Ovary (tissue), 9 donors: ENCODE measurements around the gene DOCK1. TPM values are rescaled to one million over a fixed set of nuclear protein-coding genes. Genes with fewer than 3 reads are reported as not detected.

Experiments used
- DNase-seq, 5 donors: peaks; one replicate each; pipeline ENCODE4 v3.0.0-alpha.2; 2019 to 2020
- H3K27ac ChIP-seq, 2 donors: fragments of 200-600 bp; one replicate each; pipeline versions ENCODE4 v1.5.1 to v1.8.0; 2019 to 2022
- H3K27me3 ChIP-seq: fragments of 200-600 bp; one replicate; pipeline ENCODE4 v1.8.0; 2022
- H3K36me3 ChIP-seq: fragments of 200-600 bp; sonication (generic); one replicate; pipeline ENCODE4 v1.5.1; 2019
- H3K4me1 ChIP-seq: one replicate; pipeline ENCODE4 v1.8.1; 2013; ENCODE audit warnings: mild to moderate bottlenecking, moderate library complexity; ENCODE audit not compliant: insufficient read depth
- H3K4me3 ChIP-seq: fragments of 200-600 bp; sonication (generic); one replicate; pipeline ENCODE4 v1.5.1; 2017
- H3K9me3 ChIP-seq, 2 donors: fragments of 200-600 bp in 1 of 2; sonication (generic) in 1 of 2; one replicate each; pipeline versions ENCODE4 v1.5.1 to v1.8.1; 2013 to 2019; ENCODE audit warnings: mild to moderate bottlenecking in 1 of 2, moderate library complexity in 1 of 2
- CTCF ChIP-seq, 3 donors: fragments of 450-650 bp in 2 of 3; fragments of 200-600 bp in 1 of 3; IDR thresholded peaks; one replicate each; pipeline versions ENCODE4 v1.5.1 to v1.8.0; 2016 to 2022; ENCODE audit warnings: antibody characterized with exemption in 3 of 3, mild to moderate bottlenecking in 1 of 3
- EP300 ChIP-seq: sonication (generic); formaldehyde crosslinking; IDR thresholded peaks from one replicate; pipeline ENCODE4 v1.6.1; 2017; ENCODE audit warnings: antibody characterized with exemption
- POLR2A ChIP-seq: fragments of 450-650 bp; IDR thresholded peaks from one replicate; pipeline ENCODE4 v1.6.1; 2017; ENCODE audit warnings: antibody characterized with exemption, mild to moderate bottlenecking, moderate library complexity
- WGBS, 3 donors: extraction: QIAGEN DNeasy Blood & Tissue Kit in 1 of 3; methylation state at CpG; one replicate each; pipeline versions ENCODE4 v1.1.5 to v1.1.7; 2013 to 2017; 5-methylcytosine and 5-hydroxymethylcytosine counted together
- intact Hi-C, 4 donors: fragments of 100-400 bp; cut with DNase I; formaldehyde crosslinking; loops; one replicate each; pipeline versions ENCODE4 v1.11.0 to v1.15.1; 2022 to 2023
- polyA plus RNA-seq, 2 donors: library from polyadenylated mRNA; stranded (reverse); fragments of 200-250 nt in 1 of 2; fragments of 350-450 nt in 1 of 2; fragmentation: Illumina TruSeq in 1 of 2; extraction: RNeasy Lipid Tissue Mini Kit (QIAGEN cat#74804) in 1 of 2; gene quantifications; one replicate each; pipeline ENCODE4 v1.2.3, GENCODE V29; 2013 to 2014
- total RNA-seq, 7 donors: library from RNA; depleted of rRNA in 2 of 7; stranded (reverse); fragments of >200 nt in 2 of 7; fragmentation: NEBNext Ultra II Directional in 3 of 7; extraction: Animal tissue kit (Norgen Biotek cat#: 25700) in 3 of 7; gene quantifications; one replicate each; pipeline versions ENCODE4 v1.1.0 to v1.2.4, GENCODE V29; 2016 to 2023
- donor health status: DM: no; HTN: no; CAD: no; lungs with moderate emphysema.
- donor health status: DM: no; HTN: no; CAD: no.
- donor health status: Bipolar disorder and iron deficiency.
- donor health status: DM: yes; HTN: yes; CAD: no.
- donor health status: DM: no; HTN: no; CAD: no.
- donor health status: DM: yes; HTN: yes; CAD: no.

The DOCK1 gene
- total and polyA plus RNA-seq, 9 donors, result 24.7 to 68.3 (median 51.1) TPM

- Histone ChIP-seq H3K4me3 (no peak overlapping the region), H3K4me1 (peaks cover 5% of the 10 kb centered on the region), H3K9me3 (no peaks in the 10 kb centered on the region), H3K27ac (no peak overlapping the region), H3K36me3 (no peaks in the 10 kb centered on the region), H3K27me3 (no peaks in the 10 kb centered on the region)
- no peak for TF ChIP-seq POLR2A
- no peak for TF ChIP-seq EP300
- no peak for DNase-seq
- intact Hi-C loops, result no loop called here
- WGBS, 3 donors, result 68 to 76% (median 70%) methylated on average over 7 of the region's 7 CpGs
These were observed 3.5 kb downstream of the DOCK1 start for GRCh38 chr10:126908729-126909128.

- no peak for DNase-seq
- no peak for TF ChIP-seq POLR2A
- no peak for TF ChIP-seq CTCF (IDR thresholded peaks at IDR 0.05)
- no peak for TF ChIP-seq EP300
These were observed 3.9 kb downstream of the DOCK1 start for GRCh38 chr10:126909147-126909546.

GRCh38 chr10:126910196-126910595 lies 5.0 kb downstream of the DOCK1 start:
- Histone ChIP-seq H3K4me1 (peaks cover 3% of the 10 kb centered on the region), H3K27me3 (no peaks in the 10 kb centered on the region), H3K36me3 (no peaks in the 10 kb centered on the region), H3K9me3 (no peaks in the 10 kb centered on the region), H3K27ac (no peak overlapping the region), H3K4me3 (no peak overlapping the region)
- DNase-seq, result no peak
- intact Hi-C loops, result no loop called here
- no peak for TF ChIP-seq CTCF (IDR thresholded peaks at IDR 0.05)
- no peak for TF ChIP-seq EP300
- no peak for TF ChIP-seq POLR2A
- WGBS, 3 donors, result 93% methylated on average over 7 of the region's 7 CpGs

More at GRCh38 chr10:126909147-126909546, 3.9 kb downstream of the DOCK1 start:
- Histone ChIP-seq H3K4me3 (no peak overlapping the region), H3K9me3 (no peaks in the 10 kb centered on the region), H3K36me3 (no peaks in the 10 kb centered on the region), H3K4me1 (peaks cover 5% of the 10 kb centered on the region), H3K27ac (no peak overlapping the region), H3K27me3 (no peaks in the 10 kb centered on the region)
- WGBS, 3 donors, result 82 to 88% (median 85%) methylated on average over 4 of the region's 4 CpGs
- intact Hi-C loops, result no loop called here

GRCh38 chr10:126910798-126911197 lies 5.6 kb downstream of the DOCK1 start:
- intact Hi-C loops, result no loop called here
- Histone ChIP-seq H3K27me3 (no peaks in the 10 kb centered on the region), H3K36me3 (no peaks in the 10 kb centered on the region), H3K4me1 (peaks cover 3% of the 10 kb centered on the region), H3K9me3 (no peaks in the 10 kb centered on the region), H3K4me3 (no peak overlapping the region), H3K27ac (no peak overlapping the region)
- 58 to 66% (median 59%) methylated on average over 6 of the region's 6 CpGs for WGBS, 3 donors
- TF ChIP-seq EP300 (no peak), CTCF (IDR thresholded peaks at IDR 0.05) (no peak), POLR2A (no peak)
- DNase-seq, result no peak

GRCh38 chr10:126911301-126911700 lies 6.1 kb downstream of the DOCK1 start:
- Histone ChIP-seq H3K4me3 (no peak overlapping the region), H3K27me3 (no peaks in the 10 kb centered on the region), H3K4me1 (peaks cover 3% of the 10 kb centered on the region), H3K36me3 (no peaks in the 10 kb centered on the region), H3K27ac (no peak overlapping the region), H3K9me3 (no peaks in the 10 kb centered on the region)
- WGBS, 3 donors, result 91 to 95% (median 93%) methylated on average over 11 of the region's 11 CpGs
- no peak for TF ChIP-seq EP300
- no peak for TF ChIP-seq POLR2A
- DNase-seq, result no peak
- intact Hi-C loops, result no loop called here

GRCh38 chr10:126913316-126913715 lies 8.1 kb downstream of the DOCK1 start:
- Histone ChIP-seq H3K36me3 (no peaks in the 10 kb centered on the region), H3K4me1 (peaks cover 9% of the 10 kb centered on the region), H3K4me3 (no peak overlapping the region), H3K9me3 (no peaks in the 10 kb centered on the region), H3K27ac (no peak overlapping the region), H3K27me3 (no peaks in the 10 kb centered on the region)
- TF ChIP-seq EP300 (no peak), POLR2A (no peak), CTCF (IDR thresholded peaks at IDR 0.05) (no peak)
- intact Hi-C loops, result no loop called here
- 83 to 86% (median 86%) methylated on average over 11 of the region's 11 CpGs for WGBS, 3 donors
- DNase-seq, result no peak
